Fibroblast of lung (primary cell): ENCODE measurements around the gene KLK14.

Source experiments
- CTCF ChIP-seq, 2 donors: IDR thresholded peaks in 1 of 2; conservative IDR thresholded peaks in 1 of 2; 1 replicate in 1 of 2; 2 replicates in 1 of 2; pipeline ENCODE4 v1.5.1; 2011 to 2012; ENCODE audit warnings: low read length in 2 of 2, control low read depth in 1 of 2, inconsistent platforms in 1 of 2, low read depth in 1 of 2, mild to moderate bottlenecking in 1 of 2
- EZH2 ChIP-seq: IDR thresholded peaks from 2 replicates; pipeline ENCODE4 v1.5.1; 2012; ENCODE audit warnings: low read length, control low read depth, mild to moderate bottlenecking; ENCODE audit errors: missing control alignments

- TF ChIP-seq CTCF (conservative IDR thresholded peaks at IDR 0.05 in 1 of 2, IDR thresholded peaks at IDR 0.05 in 1 of 2; ENCODE audit: low read depth in 1 of 2, low read length in 2 of 2) (no peak), EZH2 (no peak)
Measured at GRCh38 chr19:51123802-51124201, 41.1 kb upstream of the KLK14 start.
